GM19193 (cell line): ENCODE results near the gene SRPK2.

Source experiments
- POLR2A ChIP-seq: IDR thresholded peaks from 4 replicates; pipeline ENCODE4 v1.6.1; 2011; ENCODE audit not compliant: insufficient read depth, insufficient read length; ENCODE audit errors: extremely low read depth

The SRPK2 gene

GRCh38 chr7:105261689-105262088 lies 127.0 kb downstream of the SRPK2 start:
- no peak for TF ChIP-seq POLR2A

GRCh38 chr7:105257338-105257737 lies 131.4 kb downstream of the SRPK2 start:
- TF ChIP-seq POLR2A, result no peak

- no peak for TF ChIP-seq POLR2A
Observed at GRCh38 chr7:105256761-105257231, 131.9 kb downstream of the SRPK2 start.

- TF ChIP-seq POLR2A, result no peak
Observed at GRCh38 chr7:105250706-105251105, 138.0 kb downstream of the SRPK2 start.

- TF ChIP-seq POLR2A, result no peak
Observed at GRCh38 chr7:105250239-105250638, 138.5 kb downstream of the SRPK2 start.

GRCh38 chr7:105249216-105249615 lies 139.5 kb downstream of the SRPK2 start:
- TF ChIP-seq POLR2A, result no peak

GRCh38 chr7:105246679-105247078 lies 142.0 kb downstream of the SRPK2 start:
- TF ChIP-seq POLR2A, result no peak

- no peak for TF ChIP-seq POLR2A
Observed at GRCh38 chr7:105246256-105246655, 142.5 kb downstream of the SRPK2 start.

GRCh38 chr7:105245398-105246114 lies 143.2 kb downstream of the SRPK2 start:
- no peak for TF ChIP-seq POLR2A

- no peak for TF ChIP-seq POLR2A
Observed at GRCh38 chr7:105244594-105244993, 144.1 kb downstream of the SRPK2 start.

- no peak for TF ChIP-seq POLR2A
Observed at GRCh38 chr7:105241198-105241597, 147.5 kb downstream of the SRPK2 start.

GRCh38 chr7:105238198-105238765 lies 150.4 kb downstream of the SRPK2 start:
- TF ChIP-seq POLR2A, result no peak

- no peak for TF ChIP-seq POLR2A
Observed at GRCh38 chr7:105234886-105235285, 153.8 kb downstream of the SRPK2 start.

- TF ChIP-seq POLR2A, result no peak
Observed at GRCh38 chr7:105230486-105230885, 158.2 kb downstream of the SRPK2 start.

GRCh38 chr7:105229641-105230040 lies 159.1 kb downstream of the SRPK2 start:
- no peak for TF ChIP-seq POLR2A

GRCh38 chr7:105228555-105228954 lies 160.2 kb downstream of the SRPK2 start:
- no peak for TF ChIP-seq POLR2A

GRCh38 chr7:105227391-105227790 lies 161.3 kb downstream of the SRPK2 start:
- no peak for TF ChIP-seq POLR2A

- no peak for TF ChIP-seq POLR2A
Observed at GRCh38 chr7:105224884-105225651, 163.7 kb downstream of the SRPK2 start.
